Measurements from ENCODE around the gene AGAP5. TPM values are rescaled to one million over a fixed set of nuclear protein-coding genes. Genes with fewer than 3 reads are reported as not detected.

The AGAP5 gene
- total and polyA plus RNA-seq, 2 of the 13 experiments (the other 11 are each of a cell fraction or from before 2014, with no cell fraction given) = 5.3 to 7.9 TPM

DNA sequence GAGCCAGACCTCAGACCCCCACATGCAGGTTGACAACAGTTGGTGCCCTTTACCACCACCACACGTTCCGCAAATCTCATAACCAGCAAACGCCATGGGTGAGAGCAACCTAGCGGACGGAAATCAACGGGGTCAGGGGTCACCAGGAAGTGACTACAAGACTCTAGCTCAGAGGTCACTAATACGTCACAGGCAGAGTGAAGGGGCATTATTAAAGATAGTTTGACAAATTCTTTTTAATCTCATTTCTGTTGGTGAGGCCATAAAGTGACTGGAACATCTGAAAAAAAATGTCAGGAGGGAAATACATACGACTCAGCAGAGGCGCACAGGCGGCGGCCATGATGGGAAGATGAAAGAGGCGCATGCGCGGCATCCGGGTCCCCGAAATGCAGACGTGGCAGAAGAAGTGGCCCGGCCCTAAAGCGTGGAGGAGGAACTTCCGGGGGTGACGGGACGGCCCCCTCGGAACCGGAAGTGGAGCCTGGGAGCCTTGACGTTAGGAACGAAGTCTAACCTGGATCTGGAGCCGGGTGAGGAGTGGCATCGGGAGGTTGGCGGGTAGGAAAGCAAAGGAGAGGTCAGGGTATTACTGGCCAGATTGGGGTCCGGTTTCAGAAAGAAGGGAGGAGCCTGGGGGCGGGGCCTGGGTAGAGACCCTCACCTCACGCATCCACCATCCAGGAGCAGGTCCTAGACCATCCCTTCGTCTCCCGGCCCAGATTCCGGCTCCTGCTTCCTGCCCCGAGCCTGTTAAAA is 46.2 kb upstream of the AGAP5 start, which contains the start of gene SEC24C (continued):
- TF ChIP-seq, protein P1, sequence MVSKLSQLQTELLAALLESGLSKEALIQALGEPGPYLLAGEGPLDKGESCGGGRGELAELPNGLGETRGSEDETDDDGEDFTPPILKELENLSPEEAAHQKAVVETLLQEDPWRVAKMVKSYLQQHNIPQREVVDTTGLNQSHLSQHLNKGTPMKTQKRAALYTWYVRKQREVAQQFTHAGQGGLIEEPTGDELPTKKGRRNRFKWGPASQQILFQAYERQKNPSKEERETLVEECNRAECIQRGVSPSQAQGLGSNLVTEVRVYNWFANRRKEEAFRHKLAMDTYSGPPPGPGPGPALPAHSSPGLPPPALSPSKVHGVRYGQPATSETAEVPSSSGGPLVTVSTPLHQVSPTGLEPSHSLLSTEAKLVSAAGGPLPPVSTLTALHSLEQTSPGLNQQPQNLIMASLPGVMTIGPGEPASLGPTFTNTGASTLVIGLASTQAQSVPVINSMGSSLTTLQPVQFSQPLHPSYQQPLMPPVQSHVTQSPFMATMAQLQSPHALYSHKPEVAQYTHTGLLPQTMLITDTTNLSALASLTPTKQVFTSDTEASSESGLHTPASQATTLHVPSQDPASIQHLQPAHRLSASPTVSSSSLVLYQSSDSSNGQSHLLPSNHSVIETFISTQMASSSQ (IDR thresholded peaks at IDR 0.05; ENCODE audit: low read depth) = no peak
- TF ChIP-seq, protein P1 (CRISPR knock-in tag; IDR thresholded peaks at IDR 0.05; ENCODE audit: borderline replicate concordance) = peak; percentile 52; the same call in 1 of the 2 replicates
- no peak for TF ChIP-seq MTA1 (CRISPR knock-in tag; IDR thresholded peaks at IDR 0.05; ENCODE audit: borderline replicate concordance)
- peak; percentile 81; the same call in 1 of the 2 replicates for TF ChIP-seq MYC (CRISPR knock-in tag; IDR thresholded peaks at IDR 0.05; ENCODE audit: borderline replicate concordance)
- TF ChIP-seq ATF7 (IDR thresholded peaks at IDR 0.05) = no peak
- no peak for TF ChIP-seq ATF7 (CRISPR knock-in tag; IDR thresholded peaks at IDR 0.05)
- TF ChIP-seq JUND (CRISPR knock-in tag; IDR thresholded peaks at IDR 0.05) = no peak
- TF ChIP-seq, protein P2, sequence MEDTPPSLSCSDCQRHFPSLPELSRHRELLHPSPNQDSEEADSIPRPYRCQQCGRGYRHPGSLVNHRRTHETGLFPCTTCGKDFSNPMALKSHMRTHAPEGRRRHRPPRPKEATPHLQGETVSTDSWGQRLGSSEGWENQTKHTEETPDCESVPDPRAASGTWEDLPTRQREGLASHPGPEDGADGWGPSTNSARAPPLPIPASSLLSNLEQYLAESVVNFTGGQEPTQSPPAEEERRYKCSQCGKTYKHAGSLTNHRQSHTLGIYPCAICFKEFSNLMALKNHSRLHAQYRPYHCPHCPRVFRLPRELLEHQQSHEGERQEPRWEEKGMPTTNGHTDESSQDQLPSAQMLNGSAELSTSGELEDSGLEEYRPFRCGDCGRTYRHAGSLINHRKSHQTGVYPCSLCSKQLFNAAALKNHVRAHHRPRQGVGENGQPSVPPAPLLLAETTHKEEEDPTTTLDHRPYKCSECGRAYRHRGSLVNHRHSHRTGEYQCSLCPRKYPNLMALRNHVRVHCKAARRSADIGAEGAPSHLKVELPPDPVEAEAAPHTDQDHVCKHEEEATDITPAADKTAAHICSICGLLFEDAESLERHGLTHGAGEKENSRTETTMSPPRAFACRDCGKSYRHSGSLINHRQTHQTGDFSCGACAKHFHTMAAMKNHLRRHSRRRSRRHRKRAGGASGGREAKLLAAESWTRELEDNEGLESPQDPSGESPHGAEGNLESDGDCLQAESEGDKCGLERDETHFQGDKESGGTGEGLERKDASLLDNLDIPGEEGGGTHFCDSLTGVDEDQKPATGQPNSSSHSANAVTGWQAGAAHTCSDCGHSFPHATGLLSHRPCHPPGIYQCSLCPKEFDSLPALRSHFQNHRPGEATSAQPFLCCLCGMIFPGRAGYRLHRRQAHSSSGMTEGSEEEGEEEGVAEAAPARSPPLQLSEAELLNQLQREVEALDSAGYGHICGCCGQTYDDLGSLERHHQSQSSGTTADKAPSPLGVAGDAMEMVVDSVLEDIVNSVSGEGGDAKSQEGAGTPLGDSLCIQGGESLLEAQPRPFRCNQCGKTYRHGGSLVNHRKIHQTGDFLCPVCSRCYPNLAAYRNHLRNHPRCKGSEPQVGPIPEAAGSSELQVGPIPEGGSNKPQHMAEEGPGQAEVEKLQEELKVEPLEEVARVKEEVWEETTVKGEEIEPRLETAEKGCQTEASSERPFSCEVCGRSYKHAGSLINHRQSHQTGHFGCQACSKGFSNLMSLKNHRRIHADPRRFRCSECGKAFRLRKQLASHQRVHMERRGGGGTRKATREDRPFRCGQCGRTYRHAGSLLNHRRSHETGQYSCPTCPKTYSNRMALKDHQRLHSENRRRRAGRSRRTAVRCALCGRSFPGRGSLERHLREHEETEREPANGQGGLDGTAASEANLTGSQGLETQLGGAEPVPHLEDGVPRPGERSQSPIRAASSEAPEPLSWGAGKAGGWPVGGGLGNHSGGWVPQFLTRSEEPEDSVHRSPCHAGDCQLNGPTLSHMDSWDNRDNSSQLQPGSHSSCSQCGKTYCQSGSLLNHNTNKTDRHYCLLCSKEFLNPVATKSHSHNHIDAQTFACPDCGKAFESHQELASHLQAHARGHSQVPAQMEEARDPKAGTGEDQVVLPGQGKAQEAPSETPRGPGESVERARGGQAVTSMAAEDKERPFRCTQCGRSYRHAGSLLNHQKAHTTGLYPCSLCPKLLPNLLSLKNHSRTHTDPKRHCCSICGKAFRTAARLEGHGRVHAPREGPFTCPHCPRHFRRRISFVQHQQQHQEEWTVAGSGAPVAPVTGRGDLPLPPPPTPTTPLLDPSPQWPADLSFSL (CRISPR knock-in tag; IDR thresholded peaks at IDR 0.05) = no peak
- TF ChIP-seq IRF2 (CRISPR knock-in tag; IDR thresholded peaks at IDR 0.05) = peak; percentile 44
- TF ChIP-seq, protein P3, sequence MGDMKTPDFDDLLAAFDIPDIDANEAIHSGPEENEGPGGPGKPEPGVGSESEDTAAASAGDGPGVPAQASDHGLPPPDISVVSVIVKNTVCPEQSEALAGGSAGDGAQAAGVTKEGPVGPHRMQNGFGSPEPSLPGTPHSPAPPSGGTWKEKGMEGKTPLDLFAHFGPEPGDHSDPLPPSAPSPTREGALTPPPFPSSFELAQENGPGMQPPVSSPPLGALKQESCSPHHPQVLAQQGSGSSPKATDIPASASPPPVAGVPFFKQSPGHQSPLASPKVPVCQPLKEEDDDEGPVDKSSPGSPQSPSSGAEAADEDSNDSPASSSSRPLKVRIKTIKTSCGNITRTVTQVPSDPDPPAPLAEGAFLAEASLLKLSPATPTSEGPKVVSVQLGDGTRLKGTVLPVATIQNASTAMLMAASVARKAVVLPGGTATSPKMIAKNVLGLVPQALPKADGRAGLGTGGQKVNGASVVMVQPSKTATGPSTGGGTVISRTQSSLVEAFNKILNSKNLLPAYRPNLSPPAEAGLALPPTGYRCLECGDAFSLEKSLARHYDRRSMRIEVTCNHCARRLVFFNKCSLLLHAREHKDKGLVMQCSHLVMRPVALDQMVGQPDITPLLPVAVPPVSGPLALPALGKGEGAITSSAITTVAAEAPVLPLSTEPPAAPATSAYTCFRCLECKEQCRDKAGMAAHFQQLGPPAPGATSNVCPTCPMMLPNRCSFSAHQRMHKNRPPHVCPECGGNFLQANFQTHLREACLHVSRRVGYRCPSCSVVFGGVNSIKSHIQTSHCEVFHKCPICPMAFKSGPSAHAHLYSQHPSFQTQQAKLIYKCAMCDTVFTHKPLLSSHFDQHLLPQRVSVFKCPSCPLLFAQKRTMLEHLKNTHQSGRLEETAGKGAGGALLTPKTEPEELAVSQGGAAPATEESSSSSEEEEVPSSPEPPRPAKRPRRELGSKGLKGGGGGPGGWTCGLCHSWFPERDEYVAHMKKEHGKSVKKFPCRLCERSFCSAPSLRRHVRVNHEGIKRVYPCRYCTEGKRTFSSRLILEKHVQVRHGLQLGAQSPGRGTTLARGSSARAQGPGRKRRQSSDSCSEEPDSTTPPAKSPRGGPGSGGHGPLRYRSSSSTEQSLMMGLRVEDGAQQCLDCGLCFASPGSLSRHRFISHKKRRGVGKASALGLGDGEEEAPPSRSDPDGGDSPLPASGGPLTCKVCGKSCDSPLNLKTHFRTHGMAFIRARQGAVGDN (CRISPR knock-in tag; IDR thresholded peaks at IDR 0.05) = peak; percentile 90
- TF ChIP-seq CENPX (CRISPR knock-in tag; IDR thresholded peaks at IDR 0.05) = no peak

All from HepG2 (cell line).